Medulla oblongata (tissue), 1 donor: ENCODE results near the gene ENAH.

Experiments
- DNase-seq: peaks from one replicate; pipeline ENCODE4 v3.0.0-alpha.2; 2015; ENCODE audit errors: extremely low spot score

Gene ENAH

DNA sequence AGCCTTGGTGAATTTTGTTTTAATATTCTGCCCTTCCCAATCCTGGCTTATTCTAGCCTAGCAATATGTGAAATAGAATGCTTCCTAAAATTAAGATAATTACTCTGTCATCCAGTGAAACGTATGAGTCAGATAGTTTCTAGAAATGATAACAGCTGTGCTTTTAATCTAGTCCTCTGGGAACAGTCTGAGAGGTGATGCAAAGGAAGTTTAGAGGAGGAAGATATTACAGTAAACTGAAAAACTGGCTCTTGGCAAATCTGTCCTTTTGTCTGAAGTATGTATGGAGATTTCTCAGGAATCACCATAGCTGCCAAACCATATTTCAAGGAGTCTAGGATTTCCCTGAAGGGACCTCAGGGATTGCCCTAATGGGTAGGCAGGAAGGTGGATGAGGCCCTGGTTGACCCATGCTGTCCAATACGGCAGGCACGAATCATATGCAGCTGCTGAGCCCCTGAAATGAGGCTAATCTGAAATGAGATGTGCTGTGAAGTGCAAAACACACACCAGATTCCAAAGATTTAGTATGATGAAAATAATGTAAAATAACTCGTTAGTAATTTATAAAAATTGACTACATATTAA lies 154.3 kb downstream of the ENAH start:
- DNase-seq: no peak

GRCh38 chr1:225494789-225495359 lies 158.0 kb downstream of the ENAH start:
- DNase-seq: no peak

DNA sequence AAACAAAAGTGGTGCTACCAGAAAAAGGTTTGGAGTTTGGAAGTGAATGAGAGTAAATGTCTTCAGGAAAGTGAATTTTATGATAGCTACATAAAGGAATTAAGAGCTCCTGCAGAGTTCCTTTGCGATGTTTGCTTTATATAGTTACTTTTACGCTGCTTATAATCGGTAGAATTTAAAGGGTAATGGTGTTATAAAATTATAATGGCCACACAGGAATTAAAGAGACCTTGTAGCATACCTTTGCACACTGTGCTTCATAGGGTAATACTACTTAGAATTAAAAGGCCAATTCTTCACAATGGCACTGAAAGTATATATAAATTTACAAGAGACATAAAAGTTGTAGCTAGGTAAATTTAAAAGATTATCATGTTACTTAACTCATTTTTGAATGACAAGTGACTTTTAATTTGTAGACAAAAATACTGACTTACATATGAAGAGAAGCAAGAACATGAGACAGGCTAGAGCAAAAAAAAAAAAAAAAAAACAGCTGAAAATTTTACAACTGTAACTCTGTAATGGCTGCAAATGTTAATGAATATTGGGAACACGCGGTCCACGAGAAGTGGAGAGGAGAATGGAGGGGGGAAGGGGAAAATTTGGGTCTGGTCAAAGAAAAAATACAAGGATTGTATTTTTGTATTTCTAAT lies 159.2 kb downstream of the ENAH start:
- no peak for DNase-seq

DNA sequence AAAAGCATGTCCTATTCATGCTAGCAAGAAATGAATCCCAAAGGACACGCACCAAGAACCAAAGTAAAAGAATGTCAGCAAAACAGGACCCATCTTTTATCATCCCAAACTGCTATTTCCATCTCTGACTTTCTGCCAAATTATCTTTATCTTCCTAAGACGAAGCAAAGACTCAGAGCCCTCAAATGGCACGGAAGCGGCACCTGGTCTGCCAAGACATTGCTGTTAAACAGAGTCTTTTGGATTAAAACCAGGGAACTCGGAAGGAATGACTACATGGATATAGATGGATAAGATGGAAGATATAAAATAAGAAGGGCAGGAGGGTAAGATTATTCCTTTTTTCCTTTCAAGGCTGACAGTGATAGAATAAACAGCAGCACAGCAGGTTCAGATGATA lies 164.2 kb downstream of the ENAH start:
- DNase-seq: no peak

DNA sequence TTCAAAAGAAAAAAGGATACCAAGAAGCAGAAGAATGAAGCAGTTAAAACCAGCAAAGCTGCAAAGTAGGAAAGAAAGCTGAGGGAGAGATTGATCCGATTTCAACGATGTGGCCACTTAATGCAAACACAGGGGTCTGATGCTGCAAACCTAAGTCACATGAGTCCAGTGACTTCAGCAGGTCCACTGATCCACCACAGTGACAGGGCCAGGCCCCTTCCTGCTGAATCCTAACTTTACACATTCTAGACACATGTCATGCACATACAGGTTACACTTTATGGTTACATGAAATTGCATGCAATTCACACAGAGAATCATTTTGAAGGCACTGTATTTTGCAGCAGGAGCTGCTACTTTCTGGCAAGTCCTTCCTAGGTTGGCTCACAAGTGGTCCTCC lies 166.1 kb downstream of the ENAH start:
- DNase-seq: no peak

DNA sequence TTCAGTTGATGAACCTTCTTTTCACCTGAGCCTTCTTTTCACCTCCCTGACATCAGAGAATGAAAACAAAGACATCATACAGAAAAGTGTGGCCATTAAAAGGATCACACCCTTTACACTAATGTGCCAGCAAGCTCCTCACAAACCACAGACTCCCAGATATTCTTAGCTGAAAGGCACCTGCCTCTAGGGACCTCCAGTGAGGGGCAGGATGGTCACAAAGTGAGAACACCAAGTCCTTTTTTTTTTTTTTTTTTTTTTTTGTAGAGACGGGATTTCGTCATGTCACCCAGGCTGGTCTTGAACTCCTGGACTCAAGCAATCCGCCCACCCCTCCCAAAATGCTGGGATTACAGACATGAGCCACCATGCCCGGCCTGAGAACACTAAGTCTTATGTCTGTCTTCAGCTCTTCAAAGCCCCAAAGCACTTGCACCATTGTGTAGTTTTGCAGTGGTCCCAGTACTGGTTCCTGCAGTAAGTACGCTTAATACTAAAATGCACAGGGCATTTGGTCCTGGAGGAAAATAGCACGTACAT lies 166.9 kb downstream of the ENAH start:
- DNase-seq: no peak

GRCh38 chr1:225485226-225485625 lies 167.7 kb downstream of the ENAH start:
- DNase-seq: no peak

DNA sequence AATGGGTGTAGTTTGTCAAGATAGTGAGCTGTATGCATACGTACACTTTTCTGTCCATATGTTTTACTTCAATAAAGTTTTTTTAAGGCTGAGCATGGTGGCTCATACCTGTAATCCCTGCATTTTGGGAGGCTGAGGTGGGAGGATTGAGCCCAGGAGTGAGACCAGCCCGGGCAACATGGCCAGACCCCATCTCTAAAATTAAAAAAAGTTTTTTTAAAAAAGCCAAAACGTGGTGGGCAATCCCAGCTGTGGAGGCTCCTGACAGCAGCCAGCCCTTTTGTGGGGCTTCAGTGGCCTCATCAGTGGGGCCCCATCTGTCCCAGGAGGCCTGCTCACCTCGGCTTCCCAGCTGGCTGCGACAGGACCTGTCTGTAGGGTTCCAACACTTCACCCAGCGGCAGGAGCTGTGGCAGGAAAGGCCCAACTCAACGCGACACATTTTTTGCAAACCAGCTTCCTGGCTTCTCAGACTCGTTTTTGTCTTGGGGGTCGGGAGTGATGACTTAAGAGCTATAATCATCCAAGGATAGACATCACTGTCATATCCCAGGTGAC lies 168.2 kb downstream of the ENAH start:
- DNase-seq: no peak

GRCh38 chr1:225483818-225484656 lies 168.9 kb downstream of the ENAH start:
- no peak for DNase-seq

GRCh38 chr1:225482421-225482950 lies 170.4 kb downstream of the ENAH start:
- peak; percentile 26 for DNase-seq

DNA sequence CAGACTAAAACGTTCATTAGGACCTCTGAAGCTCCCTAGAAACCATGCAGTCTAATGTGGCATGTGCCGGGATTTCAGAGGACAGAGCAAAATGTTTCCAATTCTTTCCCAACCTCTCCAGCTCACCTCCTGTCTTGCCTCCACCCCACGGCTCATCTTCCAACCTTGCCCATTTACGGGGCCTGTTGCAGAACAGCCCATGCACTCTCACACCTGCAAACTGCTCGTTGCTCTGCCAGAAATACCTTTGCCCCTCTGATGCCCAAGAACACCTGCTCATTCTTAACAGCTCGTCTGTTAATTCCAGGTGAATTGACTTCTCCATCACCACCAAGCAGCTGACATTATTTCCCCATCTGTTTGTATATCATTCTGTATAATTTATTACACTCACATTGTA lies 171.2 kb downstream of the ENAH start:
- DNase-seq: no peak

GRCh38 chr1:225480825-225481434 lies 172.0 kb downstream of the ENAH start:
- no peak for DNase-seq

GRCh38 chr1:225479996-225480720 lies 172.8 kb downstream of the ENAH start:
- DNase-seq: no peak

DNA sequence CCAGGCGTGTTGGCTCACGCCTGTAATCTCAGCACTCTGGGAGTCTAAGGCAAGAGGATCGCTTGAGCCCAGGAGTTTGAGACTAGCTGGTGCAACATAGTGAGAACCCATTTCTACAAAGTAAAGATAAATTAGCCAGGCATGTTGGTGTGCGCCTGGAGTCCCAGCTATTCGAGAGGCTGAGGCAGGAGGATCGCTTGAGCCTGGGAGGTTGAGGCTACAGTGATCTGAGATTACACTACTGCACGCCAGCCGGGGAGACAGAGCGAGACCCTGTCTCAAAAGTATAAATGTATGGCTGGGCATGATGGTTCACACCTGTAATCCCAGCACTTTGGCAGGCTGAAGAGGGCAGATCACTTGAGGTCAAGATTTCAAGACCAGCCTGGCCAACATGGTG lies 173.6 kb downstream of the ENAH start:
- DNase-seq: no peak

DNA sequence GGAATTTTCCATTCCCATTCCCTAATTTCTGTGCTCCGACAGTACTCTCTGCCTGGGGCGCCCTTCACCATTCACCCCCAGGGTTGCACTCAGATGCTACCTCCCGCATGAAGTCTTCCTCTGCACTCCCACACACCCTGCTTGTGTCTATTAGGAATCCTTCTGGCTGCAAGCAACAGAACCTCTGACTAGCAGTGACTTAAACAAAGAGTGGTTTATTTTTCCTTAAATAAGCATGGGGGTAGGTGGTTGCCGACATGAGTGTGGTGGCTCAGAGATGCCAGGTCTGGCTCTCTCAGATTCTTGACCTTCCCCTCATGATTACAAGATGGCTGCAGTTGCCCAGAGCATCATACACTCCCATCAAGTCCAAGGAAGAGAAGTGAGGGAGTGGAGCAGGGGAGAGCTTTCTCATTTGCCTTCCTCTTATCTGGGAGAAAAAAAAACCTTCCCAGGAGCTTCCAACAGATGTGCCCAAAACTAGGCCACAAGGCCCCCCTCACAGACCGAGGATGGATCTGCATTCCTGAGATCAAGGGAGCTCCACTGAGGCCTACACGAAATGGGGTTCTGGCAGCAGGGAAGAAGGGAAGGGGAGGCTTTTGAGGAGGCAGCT lies 175.5 kb downstream of the ENAH start:
- no peak for DNase-seq

- DNase-seq: no peak
Observed at GRCh38 chr1:225476538-225476988, 176.4 kb downstream of the ENAH start.

DNA sequence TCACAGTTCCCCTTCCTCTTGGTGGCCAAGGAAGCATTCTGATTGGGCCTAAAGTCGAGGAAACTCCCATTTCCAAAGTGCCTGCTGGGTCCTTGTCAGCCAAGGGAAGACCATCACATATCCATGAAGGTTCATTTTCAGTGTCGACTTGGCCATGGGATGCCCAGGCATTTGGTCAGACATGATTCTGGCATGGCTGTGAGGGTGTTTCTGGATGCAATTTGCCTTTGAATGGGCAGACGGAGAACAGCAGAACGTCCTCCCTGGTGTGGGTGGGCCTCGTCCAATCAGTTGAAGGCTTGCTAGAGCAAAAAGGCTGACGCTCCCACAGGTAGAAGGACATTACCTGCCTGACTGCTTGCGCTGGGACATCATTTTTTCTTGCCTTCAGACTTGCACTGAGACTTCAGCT lies 176.8 kb downstream of the ENAH start:
- DNase-seq: no peak

DNA sequence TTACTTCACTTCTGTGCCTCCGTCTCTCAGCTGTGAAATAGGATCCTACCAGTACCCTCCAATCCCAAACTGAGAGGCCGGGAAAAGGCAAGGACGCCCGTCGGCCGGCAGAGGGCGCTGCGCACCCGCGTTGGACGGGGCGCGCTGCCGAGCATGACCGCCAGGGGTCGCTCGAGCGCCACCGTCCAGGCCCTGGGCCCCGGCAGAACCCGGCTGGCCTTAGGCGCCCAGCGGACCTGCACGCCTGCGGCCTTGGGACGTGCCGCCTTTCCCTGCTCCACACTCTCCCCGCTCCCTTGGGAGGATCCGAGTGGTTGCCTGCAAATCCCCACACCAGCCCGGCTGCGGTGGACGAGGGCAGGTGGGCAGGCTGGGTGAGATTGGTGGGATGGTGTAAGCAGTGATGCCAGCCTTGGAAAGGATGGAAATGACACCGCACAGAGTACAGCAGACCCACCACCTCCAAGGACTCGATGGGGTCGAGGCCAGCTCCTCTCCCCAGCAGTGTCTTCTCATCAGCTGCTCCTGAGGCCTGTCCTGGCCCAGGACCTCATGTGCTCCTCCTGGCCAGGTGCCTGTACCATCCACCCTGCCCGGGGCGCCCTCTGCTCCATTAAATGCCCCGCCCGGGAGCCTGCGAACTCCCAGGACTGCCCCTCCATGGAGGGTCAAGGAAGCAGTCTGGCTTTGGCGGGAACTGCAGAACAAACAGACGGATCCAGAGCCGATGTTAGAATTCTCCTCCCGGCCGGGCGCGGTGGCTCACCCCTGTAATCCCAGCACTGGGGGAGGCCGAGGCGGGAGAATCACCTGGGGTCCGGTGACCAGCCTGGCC lies 177.7 kb downstream of the ENAH start:
- peak; percentile 82 for DNase-seq

DNA sequence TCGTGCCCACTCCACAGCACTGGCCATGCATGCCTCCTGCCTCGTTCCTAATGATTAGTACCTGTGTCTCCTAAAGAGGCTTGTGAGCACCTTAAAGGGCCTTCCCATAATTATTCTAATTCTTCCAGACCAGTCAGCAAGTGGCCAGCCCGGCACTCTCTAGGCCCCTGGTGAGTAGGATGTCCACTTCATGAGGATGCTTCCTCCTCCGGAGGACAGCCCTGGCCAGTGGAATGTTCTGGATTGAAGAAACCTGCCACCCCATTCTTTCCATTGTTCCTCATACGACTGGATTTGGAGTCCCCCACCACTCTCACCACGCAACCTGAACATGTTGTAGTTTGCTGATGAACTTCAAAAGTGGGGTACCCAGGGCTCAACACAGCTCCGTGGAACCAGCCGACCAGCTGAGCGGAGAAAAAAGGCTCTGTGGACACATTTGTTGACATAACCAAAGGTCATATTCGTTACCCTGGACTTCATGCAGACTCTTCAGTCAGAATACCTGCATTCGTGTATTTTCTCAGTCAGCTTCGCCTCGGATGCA lies 178.4 kb downstream of the ENAH start:
- no peak for DNase-seq
